Uterus (tissue), 4 donors: Measurements from ENCODE around the gene NLRP11. TPM values are rescaled to one million over a fixed set of nuclear protein-coding genes. Genes with fewer than 3 reads are reported as not detected.
"Not testable (repeated sequence)": the region's sequence is repeated elsewhere in the genome, so short reads cannot be mapped to it uniquely, and the experiment has no call there.

Experiments used
- DNase-seq, 2 donors: peaks; one replicate each; pipeline ENCODE4 v3.0.0-alpha.2; 2019 to 2020
- H3K27ac ChIP-seq, 2 donors: fragments of 200-600 bp; sonication (generic); 1 replicate in 1 of 2; 2 replicates in 1 of 2; pipeline ENCODE4 v1.5.1; 2016 to 2018
- H3K27me3 ChIP-seq, 2 donors: fragments of 200-600 bp; sonication (generic); one replicate each; pipeline ENCODE4 v1.5.1; 2018 to 2019; ENCODE audit warnings: control low read depth in 1 of 2
- H3K36me3 ChIP-seq, 2 donors: fragments of 200-600 bp; sonication (generic); one replicate each; pipeline ENCODE4 v1.5.1; 2019; ENCODE audit warnings: control low read depth in 1 of 2
- H3K4me1 ChIP-seq, 2 donors: fragments of 200-600 bp; sonication (generic); one replicate each; pipeline ENCODE4 v1.5.1; 2018 to 2019; ENCODE audit warnings: control low read depth in 1 of 2
- H3K4me3 ChIP-seq, 2 donors: fragments of 200-600 bp; sonication (generic); 1 replicate in 1 of 2; 2 replicates in 1 of 2; pipeline ENCODE4 v1.5.1; 2018 to 2019; ENCODE audit warnings: mild to moderate bottlenecking in 1 of 2
- H3K9me3 ChIP-seq, 2 donors: fragments of 200-600 bp; sonication (generic); one replicate each; pipeline ENCODE4 v1.5.1; 2019; ENCODE audit warnings: control low read depth in 1 of 2
- POLR2A ChIP-seq, 2 donors: fragments of 450-650 bp; IDR thresholded peaks; one replicate each; pipeline ENCODE4 v1.6.1; 2016; ENCODE audit warnings: antibody characterized with exemption in 2 of 2, mild to moderate bottlenecking in 1 of 2, moderate library complexity in 1 of 2
- intact Hi-C: fragments of 100-400 bp; cut with DNase I; formaldehyde crosslinking; loops from one replicate; pipeline ENCODE4 v1.15.1; 2023; ENCODE audit warnings: low total_unique reads
- total RNA-seq, 4 donors: library from RNA; depleted of rRNA in 3 of 4; stranded (reverse); fragments of >200 nt in 3 of 4; gene quantifications; one replicate each; pipeline versions ENCODE4 v1.1.0 to v1.2.4, GENCODE V29; 2014 to 2023
- TF ChIP-seq, protein P1 (sequence below), 4 experiments: fragments of 200-600 bp in 2 of 4; fragments of 450-650 bp in 2 of 4; sonication (generic) in 2 of 4; IDR thresholded peaks; one replicate each; pipeline ENCODE4 v1.5.1; 2016 to 2019; ENCODE audit warnings: antibody characterized with exemption in 4 of 4, mild to moderate bottlenecking in 2 of 4, moderate library complexity in 1 of 4
- donor health status: DM: yes; HTN: yes; CAD: no.

Gene NLRP11
- total RNA-seq, 4 donors from 2014 or later: 0.28 TPM; not detected in 3

DNA sequence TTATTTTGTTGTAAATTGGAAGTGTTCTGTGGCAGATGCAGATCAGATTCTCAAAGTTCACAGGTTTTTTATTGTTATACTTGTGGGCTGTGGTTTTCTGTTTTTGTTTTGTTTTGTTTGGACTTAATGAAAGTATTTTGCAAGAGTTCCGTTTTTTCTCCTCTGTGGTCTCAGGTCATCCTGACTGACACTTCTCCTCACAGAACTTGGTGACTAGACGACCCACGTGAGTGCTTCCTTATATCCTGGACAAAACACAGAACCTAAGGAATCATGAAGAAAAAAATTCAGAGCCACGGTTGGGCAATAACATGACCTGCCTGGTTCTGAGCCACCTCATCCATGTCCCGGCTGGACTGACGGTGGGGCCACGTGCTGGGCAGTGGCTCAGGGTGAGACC, 65.3 kb downstream of the NLRP11 start:
- DNase-seq: no peak
- Histone ChIP-seq H3K27ac (no peak overlapping the region), H3K4me1 (no peaks in the 10 kb centered on the region), H3K27me3 (no peaks in the 10 kb centered on the region), H3K36me3 (no peaks in the 10 kb centered on the region), H3K9me3 (no peaks in the 10 kb centered on the region), H3K4me3 (no peak overlapping the region)
- intact Hi-C loops: no loop called here
- no peak for TF ChIP-seq POLR2A (IDR thresholded peaks at IDR 0.05)
- TF ChIP-seq, protein P1, sequence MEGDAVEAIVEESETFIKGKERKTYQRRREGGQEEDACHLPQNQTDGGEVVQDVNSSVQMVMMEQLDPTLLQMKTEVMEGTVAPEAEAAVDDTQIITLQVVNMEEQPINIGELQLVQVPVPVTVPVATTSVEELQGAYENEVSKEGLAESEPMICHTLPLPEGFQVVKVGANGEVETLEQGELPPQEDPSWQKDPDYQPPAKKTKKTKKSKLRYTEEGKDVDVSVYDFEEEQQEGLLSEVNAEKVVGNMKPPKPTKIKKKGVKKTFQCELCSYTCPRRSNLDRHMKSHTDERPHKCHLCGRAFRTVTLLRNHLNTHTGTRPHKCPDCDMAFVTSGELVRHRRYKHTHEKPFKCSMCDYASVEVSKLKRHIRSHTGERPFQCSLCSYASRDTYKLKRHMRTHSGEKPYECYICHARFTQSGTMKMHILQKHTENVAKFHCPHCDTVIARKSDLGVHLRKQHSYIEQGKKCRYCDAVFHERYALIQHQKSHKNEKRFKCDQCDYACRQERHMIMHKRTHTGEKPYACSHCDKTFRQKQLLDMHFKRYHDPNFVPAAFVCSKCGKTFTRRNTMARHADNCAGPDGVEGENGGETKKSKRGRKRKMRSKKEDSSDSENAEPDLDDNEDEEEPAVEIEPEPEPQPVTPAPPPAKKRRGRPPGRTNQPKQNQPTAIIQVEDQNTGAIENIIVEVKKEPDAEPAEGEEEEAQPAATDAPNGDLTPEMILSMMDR (IDR thresholded peaks at IDR 0.05): no peak

DNA sequence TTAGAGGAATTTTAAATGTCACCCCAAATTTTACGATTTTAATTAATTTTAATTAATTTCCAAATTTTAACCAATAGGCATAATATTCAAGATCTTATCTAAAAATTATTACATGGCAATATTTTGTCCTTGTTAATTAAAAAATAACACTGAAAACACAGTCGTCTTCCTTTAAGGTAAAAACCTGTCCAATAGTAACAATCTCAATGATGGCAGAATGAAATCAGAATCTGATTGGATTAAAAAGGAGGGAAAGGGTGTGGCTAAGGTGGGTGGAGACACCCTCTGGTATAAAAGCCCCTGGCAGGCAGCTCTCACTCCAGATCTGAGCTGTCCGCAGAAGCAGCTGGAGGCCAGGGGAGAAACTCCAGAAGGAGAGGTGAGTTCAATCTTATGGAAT, 73.0 kb downstream of the NLRP11 start, which contains the start of gene RFPL4A:
RFPL4A (plus strand) TSS at position 301 of the 400 bp plus-strand sequence. CDS start 2,704 bp downstream, outside the sequence.
- DNase-seq, H3K4me3 ChIP-seq, H3K4me1 ChIP-seq, H3K27me3 ChIP-seq, H3K36me3 ChIP-seq, H3K27ac ChIP-seq, H3K9me3 ChIP-seq, intact Hi-C loops: not testable (repeated sequence)

DNA sequence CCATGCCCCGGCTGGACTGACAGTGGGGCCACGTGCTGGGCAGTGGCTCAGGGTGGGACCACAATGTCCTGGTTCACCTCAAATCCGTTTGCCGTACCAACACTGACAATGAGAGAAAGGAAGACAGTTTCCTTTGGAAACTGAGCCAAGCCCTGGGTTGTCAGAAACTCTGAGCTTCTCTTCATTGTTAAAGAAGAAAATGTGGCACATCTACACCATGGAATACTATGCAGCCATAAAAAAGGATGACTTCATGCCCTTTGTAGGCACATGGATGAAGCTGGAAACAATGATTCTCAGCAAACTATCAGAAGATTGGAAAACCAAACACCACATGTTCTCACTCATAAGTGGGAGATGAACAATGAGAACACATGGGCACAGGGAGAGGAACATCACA, 75.0 kb downstream of the NLRP11 start:
- DNase-seq, H3K27ac ChIP-seq, H3K9me3 ChIP-seq, H3K4me3 ChIP-seq, H3K4me1 ChIP-seq, H3K27me3 ChIP-seq, H3K36me3 ChIP-seq, intact Hi-C loops: not testable (repeated sequence)

DNA sequence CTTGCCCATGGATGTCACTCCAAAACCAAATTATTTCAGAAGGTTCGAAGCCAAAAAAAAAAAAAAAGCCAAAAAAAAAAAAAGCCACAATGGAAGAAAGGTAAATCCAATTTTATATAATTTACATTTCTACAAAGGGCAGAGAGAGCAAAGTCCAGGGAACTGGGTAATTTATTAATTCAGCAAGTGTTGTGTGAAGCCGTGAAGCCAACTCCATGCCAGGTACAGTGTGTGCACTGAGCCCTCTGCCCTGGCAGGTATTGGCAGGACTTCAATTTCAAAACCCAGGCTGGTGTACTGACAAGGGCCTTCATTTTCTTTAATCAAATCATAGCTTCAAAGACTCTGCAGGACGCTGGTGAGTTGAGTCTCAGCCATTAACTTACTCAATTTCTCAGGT, 78.4 kb downstream of the NLRP11 start:
- H3K4me3 ChIP-seq: no peak overlapping the region
- H3K4me1 ChIP-seq: no peaks in the 10 kb centered on the region
- DNase-seq: no peak
- no peak for TF ChIP-seq POLR2A (IDR thresholded peaks at IDR 0.05)
- TF ChIP-seq, protein P1 (IDR thresholded peaks at IDR 0.05): no peak
- H3K9me3 ChIP-seq: peaks cover 0 to 4% of the 10 kb centered on the region in 2 donors
- intact Hi-C loops: no loop called here
- H3K27me3 ChIP-seq: no peaks in the 10 kb centered on the region
- H3K27ac ChIP-seq: no peak overlapping the region
- no peaks in the 10 kb centered on the region for H3K36me3 ChIP-seq

DNA sequence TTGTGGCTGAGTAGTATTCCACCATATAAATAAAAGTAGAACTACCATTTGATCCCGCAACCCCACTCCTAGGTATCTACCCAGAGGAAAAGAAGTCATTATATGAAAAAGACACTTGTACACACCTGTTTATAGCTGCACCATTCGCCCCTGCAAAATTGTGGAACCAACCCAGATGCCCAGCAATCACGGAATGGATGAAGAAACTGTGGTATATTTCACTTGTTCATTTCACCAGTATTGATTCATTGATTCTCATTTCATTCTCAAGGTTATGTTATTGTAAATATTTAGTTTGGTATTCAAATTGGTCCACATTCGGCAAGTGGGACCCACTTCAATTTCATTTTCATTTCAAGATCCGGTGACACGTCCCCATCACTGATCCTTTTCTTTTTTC, 81.1 kb downstream of the NLRP11 start:
- Histone ChIP-seq H3K36me3 (no peaks in the 10 kb centered on the region), H3K27ac (no peak overlapping the region), H3K4me1 (no peaks in the 10 kb centered on the region), H3K4me3 (no peak overlapping the region), H3K27me3 (no peaks in the 10 kb centered on the region), H3K9me3 (no peaks in the 10 kb centered on the region)
- intact Hi-C loops: no loop called here
- DNase-seq: no peak
- TF ChIP-seq, protein P1 (IDR thresholded peaks at IDR 0.05): no peak
- TF ChIP-seq POLR2A (IDR thresholded peaks at IDR 0.05): no peak

DNA sequence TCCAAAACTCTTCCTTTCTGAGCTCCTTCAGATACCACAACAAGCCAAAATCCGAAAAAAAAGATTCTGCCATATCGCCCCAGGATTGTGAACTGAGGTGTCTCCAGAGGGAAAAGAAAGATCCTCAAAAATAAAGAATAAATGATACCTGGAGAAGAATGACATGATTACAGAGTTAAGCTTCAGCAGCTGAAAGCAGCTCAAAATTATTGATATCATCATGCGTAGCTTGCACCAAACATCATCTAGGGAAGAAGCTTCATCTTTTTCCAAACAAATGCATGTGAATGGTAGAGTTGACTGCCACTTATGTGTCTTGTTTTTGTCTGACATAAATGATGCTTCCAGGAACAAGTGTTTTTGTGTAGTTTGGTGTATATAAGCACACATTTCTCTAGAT, 93.5 kb downstream of the NLRP11 start, which contains the start of gene NLRP9:
NLRP9 (minus strand) TSS at position 101 of the 400 bp plus-strand sequence; CDS start at position 73, 28 bp downstream.
- no peak for DNase-seq
- intact Hi-C loops: no loop called here
- TF ChIP-seq, protein P1 (IDR thresholded peaks at IDR 0.05): no peak
- TF ChIP-seq POLR2A (IDR thresholded peaks at IDR 0.05): no peak

More for the DNA sequence above, 93.5 kb downstream of the NLRP11 start, which contains the start of gene NLRP9:
- Histone ChIP-seq H3K4me3 (no peak within 1 kb of the TSS), H3K27me3 (no peaks in the 10 kb centered on the region), H3K4me1 (no peaks in the 10 kb centered on the region), H3K36me3 (no peaks in the 10 kb centered on the region), H3K9me3 (no peaks in the 10 kb centered on the region), H3K27ac (no peak within 1 kb of the TSS)

Other genes starting within 250 kb of the NLRP11 start
- gene FIZ1, start 232.5 kb downstream of the NLRP11 start, total RNA-seq: 10 to 100 TPM in 1 of 4 donors, 1 to 10 TPM in 1, under 1 TPM in 2; 0.26 to 19.3 (median 2.4) TPM
- 10 to 100 TPM in 3 of 4 donors, 1 to 10 TPM in 1; 5.4 to 20.4 (median 14.6) TPM for gene ZNF524, start 231.7 kb downstream of the NLRP11 start, total RNA-seq
- gene ZNF865, start 226.4 kb downstream of the NLRP11 start, total RNA-seq: 10 to 100 TPM in 1 of 4 donors, 1 to 10 TPM in 2, not detected in 1; 2.0 to 24.2 (median 3.2) TPM
- 1 to 10 TPM; 4.1 to 9.6 (median 7.4) TPM for gene ZNF784, start 207.4 kb downstream of the NLRP11 start, total RNA-seq
- gene ZNF580, start 191.0 kb downstream of the NLRP11 start, total RNA-seq: 10 to 100 TPM in 3 of 4 donors, 1 to 10 TPM in 1; 4.8 to 69.8 (median 19.1) TPM
- 10 to 100 TPM in 3 of 4 donors, 1 to 10 TPM in 1; 2.8 to 30.3 (median 12.8) TPM for gene ZNF581, start 188.3 kb downstream of the NLRP11 start, total RNA-seq
- gene CCDC106, start 183.8 kb downstream of the NLRP11 start, total RNA-seq: 10 to 100 TPM in 1 of 4 donors, 1 to 10 TPM in 3; 2.9 to 25.0 (median 6.7) TPM
- 100 to 1,000 TPM in 1 of 4 donors, 10 to 100 TPM in 2, 1 to 10 TPM in 1; 10.0 to 165 (median 58.1) TPM for gene U2AF2, start 177.0 kb downstream of the NLRP11 start, total RNA-seq
- 10 to 100 TPM; 27.9 to 88.4 (median 51.7) TPM for gene EPN1, start 156.8 kb downstream of the NLRP11 start, total RNA-seq
- under 1 TPM in 1 of 4 donors, not detected in 3; 0.28 TPM for gene NLRP9, start 93.6 kb downstream of the NLRP11 start, total RNA-seq
- gene RFPL4A, start 72.9 kb downstream of the NLRP11 start, total RNA-seq: not detected
- gene RFPL4AL1, start 62.9 kb downstream of the NLRP11 start, total RNA-seq: not detected
- 1 to 10 TPM in 1 of 4 donors, not detected in 3; 1.5 TPM for gene NLRP4, start 4.5 kb upstream of the NLRP11 start, total RNA-seq
- gene NLRP13, start 100.3 kb upstream of the NLRP11 start, total RNA-seq: not detected
- gene NLRP8, start 115.8 kb upstream of the NLRP11 start, total RNA-seq: not detected
- under 1 TPM in 1 of 4 donors, not detected in 3; 0.35 TPM for gene NLRP5, start 154.8 kb upstream of the NLRP11 start, total RNA-seq